Mucosa of stomach (tissue), 1 donor: Measurements from ENCODE around the gene CEP89.

Experiments
- H3K27me3 ChIP-seq: one replicate; pipeline ENCODE4 v1.7.0; 2013; ENCODE audit warnings: mild to moderate bottlenecking, low read length; ENCODE audit not compliant: control insufficient read depth, insufficient read depth
- H3K36me3 ChIP-seq: one replicate; pipeline ENCODE4 v1.7.0; 2013; ENCODE audit warnings: low read length; ENCODE audit not compliant: control insufficient read depth, insufficient read depth
- H3K4me1 ChIP-seq: one replicate; pipeline ENCODE4 v1.7.0; 2013; ENCODE audit warnings: mild to moderate bottlenecking, low read length; ENCODE audit not compliant: control insufficient read depth, insufficient read depth
- H3K4me3 ChIP-seq: one replicate; pipeline ENCODE4 v1.7.0; 2013; ENCODE audit warnings: low read length
- H3K9ac ChIP-seq: one replicate; pipeline ENCODE4 v1.7.0; 2013; ENCODE audit warnings: mild to moderate bottlenecking, low read length, moderate library complexity
- H3K9me3 ChIP-seq: one replicate; pipeline ENCODE4 v1.7.0; 2013; ENCODE audit warnings: mild to moderate bottlenecking, low read length, moderate library complexity; ENCODE audit not compliant: control insufficient read depth
- donor health status: Pancreatic carcinoma.

The CEP89 gene

GRCh38 chr19:32910874-32911273 lies 60.9 kb downstream of the CEP89 start:
- no peaks in the 10 kb centered on the region for H3K27me3 ChIP-seq
- H3K9ac ChIP-seq = no peak overlapping the region
- no peaks in the 10 kb centered on the region for H3K4me1 ChIP-seq
- no peaks in the 10 kb centered on the region for H3K9me3 ChIP-seq
- H3K36me3 ChIP-seq = no peaks in the 10 kb centered on the region
- no peak overlapping the region for H3K4me3 ChIP-seq

GRCh38 chr19:32910094-32910493 lies 61.7 kb downstream of the CEP89 start:
- Histone ChIP-seq H3K27me3 (no peaks in the 10 kb centered on the region), H3K4me1 (no peaks in the 10 kb centered on the region), H3K4me3 (no peak overlapping the region), H3K9me3 (no peaks in the 10 kb centered on the region), H3K36me3 (no peaks in the 10 kb centered on the region), H3K9ac (no peak overlapping the region)

GRCh38 chr19:32909257-32909656 lies 62.5 kb downstream of the CEP89 start:
- Histone ChIP-seq H3K9ac (no peak overlapping the region), H3K27me3 (no peaks in the 10 kb centered on the region), H3K4me1 (no peaks in the 10 kb centered on the region), H3K9me3 (no peaks in the 10 kb centered on the region), H3K4me3 (no peak overlapping the region), H3K36me3 (no peaks in the 10 kb centered on the region)

GRCh38 chr19:32908641-32909190 lies 63.0 kb downstream of the CEP89 start:
- H3K4me1 ChIP-seq = no peaks in the 10 kb centered on the region
- no peaks in the 10 kb centered on the region for H3K9me3 ChIP-seq
- H3K27me3 ChIP-seq = no peaks in the 10 kb centered on the region
- H3K4me3 ChIP-seq = no peak overlapping the region
- H3K9ac ChIP-seq = no peak overlapping the region
- no peaks in the 10 kb centered on the region for H3K36me3 ChIP-seq

- Histone ChIP-seq H3K36me3 (no peaks in the 10 kb centered on the region), H3K9ac (no peak overlapping the region), H3K4me3 (no peak overlapping the region)
Observed at GRCh38 chr19:32902448-32902847, 69.3 kb downstream of the CEP89 start.

GRCh38 chr19:32901504-32902161 lies 70.1 kb downstream of the CEP89 start:
- Histone ChIP-seq H3K27me3 (no peaks in the 10 kb centered on the region), H3K9me3 (no peaks in the 10 kb centered on the region), H3K36me3 (no peaks in the 10 kb centered on the region)

More at GRCh38 chr19:32902448-32902847, 69.3 kb downstream of the CEP89 start:
- Histone ChIP-seq H3K4me1 (no peaks in the 10 kb centered on the region), H3K27me3 (no peaks in the 10 kb centered on the region), H3K9me3 (no peaks in the 10 kb centered on the region)

GRCh38 chr19:32896516-32897214 lies 75.1 kb downstream of the CEP89 start:
- Histone ChIP-seq H3K36me3 (no peaks in the 10 kb centered on the region), H3K27me3 (no peaks in the 10 kb centered on the region), H3K4me1 (no peaks in the 10 kb centered on the region), H3K9me3 (no peaks in the 10 kb centered on the region), H3K4me3 (no peak overlapping the region), H3K9ac (no peak overlapping the region)

More at GRCh38 chr19:32901504-32902161, 70.1 kb downstream of the CEP89 start:
- H3K4me1 ChIP-seq = no peaks in the 10 kb centered on the region
- H3K4me3 ChIP-seq = no peak overlapping the region
- no peak overlapping the region for H3K9ac ChIP-seq

- H3K9me3 ChIP-seq = no peaks in the 10 kb centered on the region
- no peaks in the 10 kb centered on the region for H3K27me3 ChIP-seq
- no peaks in the 10 kb centered on the region for H3K36me3 ChIP-seq
- no peaks in the 10 kb centered on the region for H3K4me1 ChIP-seq
- no peak overlapping the region for H3K4me3 ChIP-seq
- H3K9ac ChIP-seq = no peak overlapping the region
Observed at GRCh38 chr19:32895384-32895783, 76.4 kb downstream of the CEP89 start.

GRCh38 chr19:32891609-32892008 lies 80.1 kb downstream of the CEP89 start:
- no peaks in the 10 kb centered on the region for H3K36me3 ChIP-seq
- no peak overlapping the region for H3K4me3 ChIP-seq
- no peaks in the 10 kb centered on the region for H3K27me3 ChIP-seq
- H3K4me1 ChIP-seq = no peaks in the 10 kb centered on the region
- H3K9ac ChIP-seq = no peak overlapping the region
- no peaks in the 10 kb centered on the region for H3K9me3 ChIP-seq

GRCh38 chr19:32890841-32891240 lies 80.9 kb downstream of the CEP89 start:
- Histone ChIP-seq H3K9ac (no peak overlapping the region), H3K27me3 (no peaks in the 10 kb centered on the region), H3K9me3 (no peaks in the 10 kb centered on the region), H3K36me3 (no peaks in the 10 kb centered on the region), H3K4me3 (no peak overlapping the region), H3K4me1 (no peaks in the 10 kb centered on the region)

GRCh38 chr19:32890326-32890725 lies 81.4 kb downstream of the CEP89 start:
- H3K4me3 ChIP-seq = no peak overlapping the region
- no peaks in the 10 kb centered on the region for H3K36me3 ChIP-seq
- H3K4me1 ChIP-seq = no peaks in the 10 kb centered on the region
- no peaks in the 10 kb centered on the region for H3K9me3 ChIP-seq
- H3K9ac ChIP-seq = no peak overlapping the region
- no peaks in the 10 kb centered on the region for H3K27me3 ChIP-seq

- no peak overlapping the region for H3K4me3 ChIP-seq
- no peak overlapping the region for H3K9ac ChIP-seq
- H3K9me3 ChIP-seq = no peaks in the 10 kb centered on the region
- no peaks in the 10 kb centered on the region for H3K4me1 ChIP-seq
- no peaks in the 10 kb centered on the region for H3K36me3 ChIP-seq
- no peaks in the 10 kb centered on the region for H3K27me3 ChIP-seq
Observed at GRCh38 chr19:32889137-32889934, 82.4 kb downstream of the CEP89 start.
